Pancreas (tissue), 10 donors: Measurements from ENCODE around the gene XRN2. TPM values are rescaled to one million over a fixed set of nuclear protein-coding genes. Genes with fewer than 3 reads are reported as not detected.

Experiments
- ATAC-seq, 4 donors: fragments of 200-7000 bp; cut with Tn5 transposase; one replicate each; pipeline versions ENCODE4 v1.8.0 to v1.9.1; 2020; ENCODE audit warnings: mild to moderate bottlenecking in 4 of 4, moderate library complexity in 4 of 4
- DNase-seq, 6 donors: peaks; one replicate each; pipeline ENCODE4 v3.0.0-alpha.2; 2020
- FAIRE-seq: peaks from 2 replicates; lab custom pipeline; 2012; peaks lifted over from hg19 to GRCh38; lab: Jason Lieb, UNC
- H3K27ac ChIP-seq, 4 donors: fragments of 200-600 bp; sonication (generic); 1 replicate in 3 of 4; 2 replicates in 1 of 4; pipeline versions ENCODE4 v1.5.0 to v1.8.0; 2020
- H3K27me3 ChIP-seq, 4 donors: fragments of 200-600 bp; one replicate each; pipeline ENCODE4 v1.8.0; 2021
- H3K36me3 ChIP-seq, 3 donors: fragments of 200-600 bp; sonication (generic) in 1 of 3; one replicate each; pipeline versions ENCODE4 v1.5.0 to v1.8.0; 2020 to 2021
- H3K4me1 ChIP-seq, 3 donors: fragments of 200-600 bp; one replicate each; pipeline ENCODE4 v1.8.0; 2021
- H3K4me3 ChIP-seq, 4 donors: fragments of 200-600 bp; sonication (generic) in 2 of 4; one replicate each; pipeline versions ENCODE4 v1.5.0 to v1.8.0; 2020 to 2021
- H3K9me3 ChIP-seq, 4 donors: fragments of 200-600 bp; one replicate each; pipeline ENCODE4 v1.8.0; 2021
- WGBS, 2 donors: extraction: QIAGEN DNeasy Blood & Tissue Kit; methylation state at CpG; one replicate each; pipeline ENCODE4 v1.1.7; 2013; 5-methylcytosine and 5-hydroxymethylcytosine counted together
- intact Hi-C, 3 donors: fragments of 100-400 bp; cut with DNase I; formaldehyde crosslinking; loops; one replicate each; pipeline versions ENCODE4 v1.11.1 to v1.14.2; 2022
- polyA plus RNA-seq, 2 donors: library from polyadenylated mRNA; stranded (reverse); fragments of 200-250 nt; gene quantifications; one replicate each; pipeline ENCODE4 v1.2.3, GENCODE V29; 2013
- total RNA-seq, 6 donors: library from RNA; stranded (reverse); fragmentation: NEBNext Ultra II Directional in 4 of 6; extraction: Animal tissue kit (Norgen Biotek cat#: 25700) in 4 of 6; gene quantifications; one replicate each; pipeline versions ENCODE4 v1.2.1 to v1.2.4, GENCODE V29; 2021 to 2023
- TF ChIP-seq, protein P1 (sequence below), 4 donors: fragments of 200-600 bp; sonication (generic) in 3 of 4; IDR thresholded peaks; one replicate each; pipeline versions ENCODE4 v1.5.0 to v1.8.0; 2021; ENCODE audit warnings: antibody characterized with exemption in 4 of 4
- donor health status: healthy with polysubstance abuse.
- donor health status: DM: no; HTN: no; CAD: no; lungs with moderate emphysema.
- donor health status: DM: no; HTN: no; CAD: no.
- donor health status: control.
- donor health status: control.
- donor health status: Bipolar disorder and iron deficiency.
- donor health status: DM: yes; HTN: yes; CAD: no.
- donor health status: DM: no; HTN: no; CAD: no.
- donor health status: DM: no; HTN: no; CAD: no.
- donor health status: DM: yes; HTN: yes; CAD: no.

The XRN2 gene
- total and polyA plus RNA-seq, 8 donors = 10.0 to 33.6 (median 27.2) TPM

DNA sequence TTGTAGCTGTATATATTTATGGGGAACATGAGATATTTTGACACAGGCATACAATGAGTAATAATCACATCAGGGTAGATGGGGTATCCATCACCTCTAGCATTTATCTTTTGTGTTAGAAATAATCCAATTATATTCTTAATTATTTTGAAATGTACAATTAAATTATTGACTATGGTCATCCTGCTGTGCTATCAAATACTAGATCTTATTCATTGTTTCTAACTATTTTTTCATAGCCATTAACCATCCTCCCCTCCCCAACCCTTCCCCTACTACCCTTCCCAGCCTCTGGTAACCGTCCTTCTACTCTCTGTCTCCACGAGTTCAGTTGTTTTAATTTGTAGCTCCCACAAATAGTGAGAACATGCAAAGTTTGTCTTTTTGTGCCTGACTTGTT is 65.7 kb downstream of the XRN2 start:
- no peak overlapping the region for H3K4me3 ChIP-seq
- H3K27ac ChIP-seq = no peak overlapping the region
- WGBS, 2 donors = 42 to 97% methylated on average over 2 of the region's 2 CpGs
- TF ChIP-seq, protein P1, sequence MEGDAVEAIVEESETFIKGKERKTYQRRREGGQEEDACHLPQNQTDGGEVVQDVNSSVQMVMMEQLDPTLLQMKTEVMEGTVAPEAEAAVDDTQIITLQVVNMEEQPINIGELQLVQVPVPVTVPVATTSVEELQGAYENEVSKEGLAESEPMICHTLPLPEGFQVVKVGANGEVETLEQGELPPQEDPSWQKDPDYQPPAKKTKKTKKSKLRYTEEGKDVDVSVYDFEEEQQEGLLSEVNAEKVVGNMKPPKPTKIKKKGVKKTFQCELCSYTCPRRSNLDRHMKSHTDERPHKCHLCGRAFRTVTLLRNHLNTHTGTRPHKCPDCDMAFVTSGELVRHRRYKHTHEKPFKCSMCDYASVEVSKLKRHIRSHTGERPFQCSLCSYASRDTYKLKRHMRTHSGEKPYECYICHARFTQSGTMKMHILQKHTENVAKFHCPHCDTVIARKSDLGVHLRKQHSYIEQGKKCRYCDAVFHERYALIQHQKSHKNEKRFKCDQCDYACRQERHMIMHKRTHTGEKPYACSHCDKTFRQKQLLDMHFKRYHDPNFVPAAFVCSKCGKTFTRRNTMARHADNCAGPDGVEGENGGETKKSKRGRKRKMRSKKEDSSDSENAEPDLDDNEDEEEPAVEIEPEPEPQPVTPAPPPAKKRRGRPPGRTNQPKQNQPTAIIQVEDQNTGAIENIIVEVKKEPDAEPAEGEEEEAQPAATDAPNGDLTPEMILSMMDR (IDR thresholded peaks at IDR 0.05) = no peak
- no peak for DNase-seq
- no peaks in the 10 kb centered on the region for H3K27me3 ChIP-seq
- H3K9me3 ChIP-seq = no peaks in the 10 kb centered on the region
- H3K4me1 ChIP-seq = peaks cover 0 to under 1% (median 0%) of the 10 kb centered on the region in 3 donors
- intact Hi-C loops = no loop called here
- no peak for FAIRE-seq
- H3K36me3 ChIP-seq = peaks cover 0 to 15% (median 8%) of the 10 kb centered on the region in 3 donors
- ATAC-seq = no peak

DNA sequence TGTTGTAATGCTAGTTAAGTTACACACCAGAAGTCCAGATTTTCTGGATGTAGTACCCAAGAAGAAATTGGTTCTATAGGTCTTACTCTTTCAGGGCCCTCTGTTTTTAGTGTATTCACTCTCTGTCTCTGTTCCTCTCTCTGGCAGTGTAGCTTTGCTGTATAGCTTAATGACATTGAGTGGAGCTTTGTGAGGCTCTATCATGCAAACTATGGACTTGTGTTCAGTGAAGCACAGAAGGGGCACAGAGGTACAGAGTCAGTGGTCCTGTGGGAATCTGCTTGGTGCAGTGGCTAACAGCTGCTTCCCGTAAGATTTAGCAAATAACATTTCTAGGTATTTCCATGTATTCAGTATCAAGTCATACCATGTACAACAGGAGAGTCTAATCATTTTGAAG is 68.1 kb downstream of the XRN2 start:
- Histone ChIP-seq H3K9me3 (no peaks in the 10 kb centered on the region), H3K36me3 (peaks cover 0 to 14% (median 8%) of the 10 kb centered on the region in 3 donors), H3K27ac (no peak overlapping the region), H3K4me1 (peaks cover 0 to 4% (median 2%) of the 10 kb centered on the region in 3 donors), H3K4me3 (no peak overlapping the region), H3K27me3 (no peaks in the 10 kb centered on the region)
- DNase-seq (no peak), FAIRE-seq (no peak), ATAC-seq (no peak)
- TF ChIP-seq, protein P1 (IDR thresholded peaks at IDR 0.05) = no peak
- WGBS, 2 donors = 86 to 94% methylated on average over 1 of the region's 1 CpG
- intact Hi-C loops = no loop called here

DNA sequence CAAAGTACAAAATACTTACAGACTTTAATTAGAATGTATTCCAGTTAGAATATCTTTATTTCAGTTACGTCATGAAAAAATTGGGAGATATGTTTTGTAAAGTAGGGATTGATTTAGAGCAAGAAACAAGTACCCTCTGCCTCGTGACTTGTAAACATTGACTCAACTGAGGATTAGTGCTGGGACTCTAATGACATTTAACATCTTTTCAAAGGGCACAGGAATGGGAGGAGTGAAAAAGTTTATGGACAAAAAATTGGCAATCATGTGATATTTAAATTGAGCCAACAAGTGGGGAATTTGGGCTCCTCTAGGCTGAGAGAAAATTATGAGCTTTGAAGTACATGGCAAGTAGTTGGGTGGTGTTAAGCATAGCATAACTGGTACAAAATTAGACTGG is 68.9 kb downstream of the XRN2 start:
- TF ChIP-seq, protein P1 (IDR thresholded peaks at IDR 0.05) = no peak
- 92 to 94% methylated on average over 2 of the region's 2 CpGs for WGBS, 2 donors
- H3K9me3 ChIP-seq = no peaks in the 10 kb centered on the region
- H3K4me1 ChIP-seq = peaks cover 0 to 4% (median 2%) of the 10 kb centered on the region in 3 donors
- H3K36me3 ChIP-seq = peaks cover 0 to 8% (median 6%) of the 10 kb centered on the region in 3 donors
- H3K4me3 ChIP-seq = no peak overlapping the region
- H3K27me3 ChIP-seq = no peaks in the 10 kb centered on the region
- FAIRE-seq (no peak), DNase-seq (no peak), ATAC-seq (no peak)
- intact Hi-C loops = no loop called here
- H3K27ac ChIP-seq = no peak overlapping the region

GRCh38 chr20:21373436-21373835 is 70.3 kb downstream of the XRN2 start:
- DNase-seq = no peak
- intact Hi-C loops = no loop called here
- FAIRE-seq = no peak

GRCh38 chr20:21376626-21377025 is 73.5 kb downstream of the XRN2 start:
- ATAC-seq = no peak
- Histone ChIP-seq H3K4me3 (no peak overlapping the region), H3K9me3 (no peaks in the 10 kb centered on the region), H3K36me3 (no peaks in the 10 kb centered on the region), H3K27ac (no peak overlapping the region), H3K27me3 (no peaks in the 10 kb centered on the region), H3K4me1 (peaks cover 0 to 4% (median 2%) of the 10 kb centered on the region in 3 donors)
- 92 to 99% methylated on average over 3 of the region's 3 CpGs for WGBS, 2 donors
- TF ChIP-seq, protein P1 (IDR thresholded peaks at IDR 0.05) = no peak
- FAIRE-seq = no peak
- intact Hi-C loops = no loop called here
- no peak for DNase-seq

More at GRCh38 chr20:21373436-21373835, 70.3 kb downstream of the XRN2 start:
- WGBS, 2 donors = 64 to 84% methylated on average over 1 of the region's 1 CpG
- H3K4me1 ChIP-seq = peaks cover 0 to 4% (median 2%) of the 10 kb centered on the region in 3 donors
- H3K36me3 ChIP-seq = peaks cover 0 to 5% (median 0%) of the 10 kb centered on the region in 3 donors
- H3K4me3 ChIP-seq = no peak overlapping the region
- H3K27ac ChIP-seq = no peak overlapping the region
- TF ChIP-seq, protein P1 (IDR thresholded peaks at IDR 0.05) = no peak
- ATAC-seq = no peak
- H3K9me3 ChIP-seq = no peaks in the 10 kb centered on the region
- H3K27me3 ChIP-seq = no peaks in the 10 kb centered on the region
